CD1c-positive myeloid dendritic cell (primary cell): ENCODE data around the gene CLBA1.
"Not testable (repeated sequence)": the region's sequence is repeated elsewhere in the genome, so short reads cannot be mapped to it uniquely, and the experiment has no call there.

Source experiments
- DNase-seq: peaks from one replicate; pipeline ENCODE4 v3.0.0-alpha.2; 2016; ENCODE audit errors: extremely low spot score

Gene CLBA1

DNA sequence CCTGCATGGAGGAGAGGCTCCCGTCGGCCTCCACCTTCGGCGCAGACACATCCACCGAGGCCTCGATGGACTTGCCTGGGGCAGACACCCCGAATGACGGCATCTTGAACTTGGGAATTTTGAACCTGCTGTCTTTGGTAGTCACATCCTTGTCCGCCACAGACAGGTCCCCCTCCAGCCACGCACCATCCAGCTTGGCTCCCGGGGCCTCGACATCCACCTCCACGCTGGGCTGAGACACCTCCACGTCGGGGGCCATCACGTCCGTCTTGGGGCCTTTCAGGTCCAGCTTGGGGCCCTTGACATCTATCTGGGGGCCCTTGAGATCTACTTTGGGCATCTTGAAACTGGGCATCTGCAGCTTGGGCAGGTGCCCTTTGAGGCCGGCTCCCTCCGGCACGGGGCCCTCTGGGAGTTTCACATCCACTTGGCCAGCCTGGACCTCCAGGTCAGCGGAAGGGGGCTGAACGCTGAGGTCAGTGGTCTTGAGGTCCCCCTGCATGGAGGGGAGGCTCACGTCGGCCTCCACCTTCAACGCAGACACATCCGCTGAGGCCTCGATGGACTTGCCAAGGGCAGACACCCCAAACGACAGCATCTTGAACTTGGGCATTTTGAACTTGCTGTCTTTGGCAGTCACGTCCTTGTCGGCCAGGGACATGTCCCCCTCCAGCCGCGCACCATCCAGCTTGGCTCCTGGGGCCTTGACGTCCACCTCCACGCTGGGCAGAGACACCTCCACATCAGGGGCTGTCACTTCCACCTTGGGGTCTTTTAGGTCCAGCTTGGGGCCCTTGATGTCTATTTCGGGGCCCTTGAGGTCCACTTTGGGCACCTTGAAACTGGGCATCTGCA lies 37.5 kb upstream of the CLBA1 start:
- not testable (repeated sequence) for DNase-seq

GRCh38 chr14:104948736-104949031 lies 36.9 kb upstream of the CLBA1 start:
- no peak for DNase-seq

DNA sequence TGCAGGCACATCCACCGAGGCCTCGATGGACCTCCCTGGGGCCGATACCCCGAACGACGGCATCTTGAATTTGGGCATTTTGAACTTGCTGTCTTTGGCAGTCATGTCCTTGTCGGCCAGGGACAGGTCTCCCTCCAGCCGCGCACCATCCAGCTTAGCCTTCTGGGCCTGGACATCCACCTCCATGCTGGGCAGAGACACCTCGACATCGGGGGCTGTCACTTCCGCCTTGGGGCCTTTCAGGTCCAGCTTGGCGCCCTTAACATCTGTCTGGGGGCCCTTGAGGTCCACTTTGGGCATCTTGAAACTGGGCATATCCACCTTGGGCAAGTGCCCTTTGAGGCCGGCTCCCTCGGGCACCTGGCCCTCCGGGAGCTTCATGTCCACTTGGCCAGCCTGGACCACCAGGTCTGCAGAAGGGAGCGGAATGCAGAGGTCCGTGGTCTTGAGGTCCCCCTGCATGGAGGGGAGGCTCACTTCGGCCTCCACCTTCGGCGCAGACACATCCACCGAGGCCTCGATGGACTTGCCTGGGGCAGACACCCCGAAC lies 36.1 kb upstream of the CLBA1 start:
- not testable (repeated sequence) for DNase-seq

- no peak for DNase-seq
These were observed 35.6 kb upstream of the CLBA1 start for GRCh38 chr14:104950021-104950420.

DNA sequence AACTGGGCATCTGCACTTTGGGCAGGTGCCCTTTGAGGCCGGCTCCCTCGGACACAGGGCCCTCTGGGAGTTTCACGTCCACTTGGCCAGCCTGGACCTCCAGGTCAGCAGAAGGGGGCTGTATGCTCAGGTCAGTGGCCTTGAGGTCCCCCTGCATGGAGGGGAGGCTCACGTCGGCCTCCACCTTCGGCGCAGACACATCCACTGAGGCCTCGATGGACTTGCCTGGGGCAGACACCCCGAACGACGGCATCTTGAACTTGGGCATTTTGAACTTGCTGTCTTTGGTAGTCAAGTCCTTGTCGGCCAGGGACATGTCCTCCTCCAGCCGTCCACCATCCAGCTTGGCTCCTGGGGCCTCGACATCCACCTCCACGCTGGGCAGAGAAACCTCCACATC lies 34.9 kb upstream of the CLBA1 start:
- not testable (repeated sequence) for DNase-seq

DNA sequence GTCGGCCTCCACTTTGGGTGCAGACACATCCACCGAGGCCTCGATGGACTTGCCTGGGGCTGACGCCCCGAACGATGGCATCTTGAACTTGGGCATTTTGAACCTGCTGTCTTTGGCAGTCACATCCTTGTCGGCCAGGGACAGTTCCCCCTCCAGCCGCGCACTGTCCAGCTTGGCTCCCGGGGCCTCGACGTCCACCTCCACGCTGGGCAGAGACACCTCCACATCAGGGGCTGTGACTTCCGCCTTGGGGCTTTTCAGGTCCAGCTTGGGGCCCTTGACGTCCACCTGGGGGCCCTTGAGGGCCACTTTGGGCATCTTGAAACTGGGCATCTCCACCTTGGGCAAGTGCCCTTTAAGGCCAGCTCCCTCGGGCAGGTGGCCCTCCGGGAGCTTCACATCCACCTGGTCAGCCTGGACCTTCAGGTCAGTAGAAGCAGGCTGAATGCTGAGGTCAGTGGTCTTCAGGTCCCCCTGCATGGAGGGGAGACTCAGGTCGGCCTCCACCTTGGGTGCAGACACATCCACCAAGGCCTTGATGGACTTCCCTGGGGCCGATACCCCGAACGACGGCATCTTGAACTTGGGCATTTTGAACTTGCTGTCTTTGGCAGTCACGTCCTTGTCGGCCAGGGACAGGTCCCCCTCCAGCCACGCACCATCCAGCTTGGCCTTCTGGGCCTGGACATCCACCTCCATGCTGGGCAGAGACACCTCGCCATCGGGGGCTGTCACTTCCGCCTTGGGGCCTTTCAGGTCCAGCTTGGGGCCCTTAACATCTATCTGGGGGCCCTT lies 33.5 kb upstream of the CLBA1 start:
- not testable (repeated sequence) for DNase-seq

GRCh38 chr14:104953097-104953496 lies 32.5 kb upstream of the CLBA1 start:
- no peak for DNase-seq

DNA sequence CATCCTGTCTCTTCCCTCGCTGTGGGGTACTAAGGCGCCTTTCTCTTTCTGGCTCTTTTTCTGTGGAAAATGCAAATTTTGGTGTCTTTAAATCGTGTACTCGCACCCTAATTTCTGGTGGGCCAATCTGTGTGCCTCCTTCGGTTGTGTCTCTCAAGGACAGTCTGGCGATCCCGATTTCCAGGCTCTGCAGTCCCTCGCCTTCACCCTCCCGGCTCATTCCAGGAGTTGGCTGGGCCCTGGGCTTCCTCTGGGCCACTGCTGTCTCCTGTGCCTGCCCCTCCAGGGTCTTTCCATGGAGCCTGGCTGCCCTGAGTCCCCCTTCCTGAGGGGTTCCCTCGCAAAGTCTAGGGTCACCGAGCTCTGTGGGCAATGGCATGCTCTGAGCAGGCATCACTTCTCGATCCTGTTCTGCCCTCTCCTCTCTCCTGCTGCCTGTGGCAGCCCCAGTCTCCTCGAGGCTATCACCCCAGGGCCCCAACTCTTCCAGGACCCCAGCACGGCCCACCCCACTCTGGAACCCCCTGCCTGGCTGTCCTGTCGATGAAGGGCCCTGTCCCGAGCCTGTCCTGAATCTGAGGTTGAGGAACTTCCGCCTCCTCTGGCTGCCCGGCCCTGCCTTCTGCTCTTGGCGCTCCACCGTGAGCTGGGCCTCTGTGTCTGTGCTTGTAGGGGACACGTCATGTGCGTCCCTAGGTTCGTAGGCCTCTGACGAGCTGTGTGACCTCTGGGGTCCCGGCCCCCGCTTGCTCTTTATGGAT lies 31.5 kb upstream of the CLBA1 start:
- no peak for DNase-seq

GRCh38 chr14:104954746-104955395 lies 30.7 kb upstream of the CLBA1 start:
- no peak for DNase-seq

- no peak for DNase-seq
These were observed 30.2 kb upstream of the CLBA1 start for GRCh38 chr14:104955396-104955770.

- no peak for DNase-seq
These were observed 29.2 kb upstream of the CLBA1 start for GRCh38 chr14:104956290-104956890.

- DNase-seq: no peak
These were observed 28.2 kb upstream of the CLBA1 start for GRCh38 chr14:104957146-104958113.

- no peak for DNase-seq
These were observed 21.0 kb upstream of the CLBA1 start for GRCh38 chr14:104964546-104964945.

- DNase-seq: no peak
These were observed 19.9 kb upstream of the CLBA1 start for GRCh38 chr14:104965561-104966231.

DNA sequence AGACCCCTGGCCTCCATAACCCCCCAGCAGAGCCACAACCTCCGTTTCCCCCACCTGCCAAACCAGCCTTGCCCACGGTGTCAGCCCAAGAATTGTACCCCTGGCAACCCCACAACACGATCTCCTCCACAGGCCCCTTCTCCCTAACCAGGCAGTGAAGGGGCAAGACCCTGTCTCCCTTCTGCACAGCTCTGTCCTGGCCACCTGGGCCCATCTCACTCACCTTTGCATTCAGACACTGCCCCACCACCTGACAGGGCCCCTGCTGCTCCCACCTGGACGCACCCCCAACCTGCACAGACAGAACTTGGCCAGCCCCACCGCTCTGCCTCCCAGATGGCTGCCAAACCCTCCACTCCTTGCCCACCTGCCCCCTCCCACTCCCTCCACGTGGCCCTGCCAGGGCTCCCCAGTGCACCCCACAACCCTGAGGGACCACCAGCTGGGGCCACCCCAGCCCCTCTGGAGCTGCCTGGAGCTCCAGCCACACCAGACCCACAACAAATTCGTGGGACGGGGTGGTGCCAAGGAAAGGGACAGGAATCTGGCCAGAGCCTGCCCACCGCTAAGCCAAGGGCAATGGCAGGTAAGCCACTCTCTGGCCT lies 19.2 kb upstream of the CLBA1 start:
- DNase-seq: no peak

DNA sequence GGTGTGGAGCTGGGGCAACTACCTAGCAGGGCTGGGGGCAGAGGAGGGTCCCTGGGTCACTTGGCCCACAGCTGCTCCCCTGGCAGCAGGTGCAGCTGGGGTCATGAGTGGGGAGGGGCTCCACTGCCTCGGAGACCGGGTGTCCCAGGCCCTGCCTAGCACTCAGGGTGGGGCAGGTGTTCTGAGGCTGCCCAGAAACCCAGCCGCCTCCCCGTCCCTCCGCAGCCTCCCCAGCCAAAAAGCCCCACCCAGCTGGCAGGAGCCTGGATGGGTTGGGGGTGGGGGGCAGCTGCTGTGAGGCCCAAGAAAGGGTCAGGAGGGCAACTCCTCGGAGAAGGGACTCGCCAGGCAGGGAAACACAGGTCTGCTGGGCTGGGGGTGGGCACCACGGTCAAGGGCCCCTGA lies 18.6 kb upstream of the CLBA1 start:
- DNase-seq: no peak

DNA sequence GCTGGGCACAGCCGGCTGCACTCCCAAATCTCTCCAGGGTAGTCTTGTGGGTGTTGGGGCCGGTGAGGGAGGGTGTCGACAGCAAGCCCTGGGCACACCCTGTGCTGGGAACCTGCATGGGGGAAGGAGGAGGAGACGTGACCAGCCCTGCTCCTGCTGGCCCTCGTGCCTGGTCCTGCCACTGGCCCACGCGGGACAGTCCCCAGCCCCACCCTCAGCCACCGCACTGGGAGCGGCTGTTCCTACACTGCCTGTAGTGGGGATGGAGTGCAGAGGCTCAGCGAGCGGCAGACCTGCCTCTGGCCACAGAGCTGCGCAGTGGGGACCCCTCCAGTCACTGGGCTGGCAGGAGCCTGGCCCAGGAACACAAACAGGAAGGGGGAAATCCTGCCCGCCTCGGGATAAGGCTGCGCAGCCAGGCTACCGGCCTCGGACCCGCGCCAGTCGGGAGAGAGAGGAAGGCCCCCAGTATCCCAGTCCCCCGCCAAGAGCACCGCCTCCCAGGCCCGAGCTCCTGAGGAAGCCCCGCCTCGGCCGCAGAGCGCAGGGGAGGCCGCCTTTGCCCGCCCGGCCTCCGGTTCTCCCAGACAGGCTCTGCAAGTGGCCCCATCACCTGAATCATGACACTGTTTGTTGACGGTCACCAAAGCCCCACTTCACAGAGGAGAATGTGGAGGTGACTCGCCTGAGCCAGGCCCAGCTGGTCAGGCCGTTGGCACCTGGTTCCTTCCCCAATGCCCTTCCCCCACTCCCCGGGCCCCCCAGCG lies 18.0 kb upstream of the CLBA1 start:
- peak; percentile 8 for DNase-seq

GRCh38 chr14:104968153-104968527 lies 17.4 kb upstream of the CLBA1 start:
- no peak for DNase-seq
